GM12878 (cell line): Measurements from ENCODE around the gene DIDO1. TPM values are rescaled to one million over a fixed set of nuclear protein-coding genes. Genes with fewer than 3 reads are reported as not detected.

Experiments used
- ATAC-seq: fragments of 200-7000 bp; cut with Tn5 transposase; 3 replicates; pipeline ENCODE4 v1.9.1; 2020; ENCODE audit warnings: mild to moderate bottlenecking, moderate library complexity
- BruUV-seq: library from RNA; stranded (reverse); fragments of 400-500 nt; replicated peaks from 2 replicates; lab custom pipeline; 2021; lab: Mats Ljungman, UMichigan
- CTCF ChIA-PET: fragments of 300-600 bp; sonication (Branson Sonifier 250); formaldehyde crosslinking; extraction: SDS; loops from one replicate; lab custom pipeline; 2021; ENCODE audit warnings: inconsistent platforms; lab: Yijun Ruan, JAX
- POLR2A ChIA-PET: fragments of 350-600 bp; formaldehyde crosslinking; extraction: SDS; loops from one replicate; lab custom pipeline; 2021; ENCODE audit warnings: inconsistent platforms; lab: Charles Lee
- RAD21 ChIA-PET: fragments of 300-600 bp; sonication (Branson Sonifier 250); formaldehyde crosslinking; loops from one replicate; lab custom pipeline; 2023; ENCODE audit warnings: antibody characterized with exemption; ENCODE audit not compliant: unreplicated experiment; lab: Charles Lee
- SMC1A ChIA-PET: fragments of 300-600 bp; sonication (Branson Sonifier 250); formaldehyde crosslinking; loops from one replicate; lab custom pipeline; 2023; ENCODE audit not compliant: unreplicated experiment, uncharacterized antibody; lab: Charles Lee
- DNase-seq: peaks from one replicate; pipeline ENCODE4 v3.0.0-alpha.2; 2011; ENCODE audit warnings: low read depth, low spot score
- FAIRE-seq: peaks from 3 replicates; lab custom pipeline; 2011; peaks lifted over from hg19 to GRCh38; lab: Jason Lieb, UNC
- H2AFZ ChIP-seq: 2 replicates; pipeline ENCODE4 v1.6.0; 2011; ENCODE audit warnings: low read depth, low read length, control low read depth; ENCODE audit not compliant: control insufficient read depth
- H3K27ac ChIP-seq: 2 replicates; pipeline ENCODE4 v1.5.1; 2011; ENCODE audit warnings: control low read depth; ENCODE audit not compliant: control insufficient read depth, insufficient read depth
- H3K27me3 ChIP-seq, 2 experiments: replicated peaks in 1 of 2; 2 replicates each; pipeline versions ENCODE4 v1.6.0 to v1.6.1; 2011; ENCODE audit warnings: low read length in 1 of 2; ENCODE audit not compliant: control insufficient read depth in 2 of 2, insufficient read depth in 2 of 2
- H3K36me3 ChIP-seq, 2 experiments: 2 replicates each; pipeline ENCODE4 v1.5.1; 2011; ENCODE audit warnings: low read length in 1 of 2; ENCODE audit not compliant: control insufficient read depth in 2 of 2, insufficient read depth in 2 of 2
- H3K4me1 ChIP-seq: 2 replicates; pipeline ENCODE4 v1.6.1; 2011; ENCODE audit warnings: mild to moderate bottlenecking, low read length, moderate library complexity, mixed read lengths; ENCODE audit not compliant: control insufficient read depth, insufficient read depth
- H3K4me2 ChIP-seq: 2 replicates; pipeline ENCODE4 v1.6.0; 2011; ENCODE audit warnings: control low read depth; ENCODE audit not compliant: control insufficient read depth, insufficient read depth
- H3K4me3 ChIP-seq: fragments of 200-600 bp; sonication (generic); 2 replicates; pipeline ENCODE4 v1.5.1; 2016
- H3K79me2 ChIP-seq: 2 replicates; pipeline ENCODE4 v1.6.0; 2011; ENCODE audit warnings: low read length; ENCODE audit not compliant: control insufficient read depth, insufficient read depth
- H3K9ac ChIP-seq: 2 replicates; pipeline ENCODE4 v1.8.0; 2011; ENCODE audit warnings: low read length, control low read depth, mixed read lengths; ENCODE audit not compliant: control insufficient read depth, insufficient read depth
- H3K9me3 ChIP-seq: replicated peaks from 3 replicates; pipeline ENCODE4 v1.5.1; 2011; ENCODE audit warnings: mild to moderate bottlenecking, low read length; ENCODE audit not compliant: control insufficient read depth, insufficient read depth
- H4K20me1 ChIP-seq: 2 replicates; pipeline ENCODE4 v1.6.0; 2011; ENCODE audit not compliant: control insufficient read depth, insufficient read depth
- ASH2L ChIP-seq: fragments of 300-600, 200-600 bp; sonication (generic); IDR thresholded peaks from 2 replicates; pipeline ENCODE4 v1.6.1; 2017; ENCODE audit warnings: low read depth, mild to moderate bottlenecking, borderline replicate concordance
- BCLAF1 ChIP-seq: fragments of 450-650 bp; IDR thresholded peaks from 2 replicates; pipeline ENCODE4 v1.6.1; 2017; ENCODE audit warnings: antibody characterized with exemption, mild to moderate bottlenecking, moderate library complexity
- DPF2 ChIP-seq: fragments of 450-650 bp; IDR thresholded peaks from 2 replicates; pipeline ENCODE4 v1.6.1; 2017; ENCODE audit warnings: mild to moderate bottlenecking
- FOXM1 ChIP-seq: IDR thresholded peaks from 2 replicates; pipeline ENCODE4 v1.6.1; 2012; ENCODE audit warnings: low read depth, mild to moderate bottlenecking, inconsistent platforms, low read length, moderate library complexity
- KAT2A ChIP-seq: conservative IDR thresholded peaks from 2 replicates; pipeline ENCODE4 v1.6.1; 2011; ENCODE audit warnings: low read depth, low read length; ENCODE audit not compliant: control insufficient read depth
- LARP7 ChIP-seq: fragments of 450-650 bp; IDR thresholded peaks from 2 replicates; pipeline ENCODE4 v1.6.1; 2017; ENCODE audit warnings: mild to moderate bottlenecking
- MEF2B ChIP-seq: fragments of 450-650 bp; IDR thresholded peaks from 2 replicates; pipeline ENCODE4 v1.6.1; 2018; ENCODE audit warnings: mild to moderate bottlenecking, moderate library complexity; ENCODE audit not compliant: partially characterized antibody, poor library complexity, severe bottlenecking
- MTA2 ChIP-seq: fragments of 450-650 bp; IDR thresholded peaks from 2 replicates; pipeline ENCODE4 v1.6.1; 2016; ENCODE audit warnings: low read depth, mild to moderate bottlenecking, moderate library complexity
- PML ChIP-seq: IDR thresholded peaks from 2 replicates; pipeline ENCODE4 v1.6.1; 2012; ENCODE audit warnings: low read length, inconsistent platforms
- RBBP5 ChIP-seq: fragments of 200-600 bp; sonication (generic); conservative IDR thresholded peaks from 2 replicates; pipeline ENCODE4 v1.6.1; 2016
- SUPT20H ChIP-seq: IDR thresholded peaks from 2 replicates; pipeline ENCODE4 v1.6.1; 2011; ENCODE audit warnings: low read depth, mild to moderate bottlenecking, low read length, moderate library complexity, borderline replicate concordance; ENCODE audit not compliant: control insufficient read depth
- TCF7 ChIP-seq: IDR thresholded peaks from 2 replicates; pipeline ENCODE4 v1.6.1; 2014; ENCODE audit warnings: antibody characterized with exemption, borderline replicate concordance
- ZNF217 ChIP-seq: fragments of 450-650 bp; IDR thresholded peaks from 2 replicates; pipeline ENCODE4 v1.6.1; 2017; ENCODE audit warnings: antibody characterized with exemption, mild to moderate bottlenecking
- WGBS: methylation state at CpG from one replicate; pipeline ENCODE4 v1.1.6; 2016; ENCODE audit warnings: low lambda C conversion rate; ENCODE audit not compliant: insufficient replicate concordance, insufficient coverage; ENCODE audit errors: missing lambda C conversion rate; 5-methylcytosine and 5-hydroxymethylcytosine counted together
- in situ Hi-C: fragments of 300-500 bp; cut with MboI; formaldehyde crosslinking; loops from 9 replicates; pipeline ENCODE4 v1.14.3; 2018; ENCODE audit warnings: mixed read lengths
- intact Hi-C: fragments of 100-400 bp; cut with micrococcal nuclease; formaldehyde crosslinking; loops from one replicate; pipeline ENCODE4 v1.14.2; 2022; ENCODE audit not compliant: unreplicated experiment
- polyA plus RNA-seq, 11 experiments: library from polyadenylated mRNA; depleted of rRNA in 4 of 11; unstranded in 6 of 11; stranded (reverse) in 5 of 11; fragments of >200 nt; fragmentation: Nextera tagmentation in 4 of 11; fragmentation: Illumina TruSeq in 1 of 11; extraction: Ambion mirVana in 4 of 11; extraction: Trizol in 1 of 11; gene quantifications; 1 replicate in 1 of 11; 2 replicates in 10 of 11; pipeline versions ENCODE4 v1.2.1 to v1.2.3, GENCODE V29; 2011 to 2016; ENCODE audit warnings: inconsistent platforms in 2 of 11, missing spikeins in 2 of 11, low read depth in 1 of 11
- total RNA-seq, 4 experiments: library from RNA; depleted of rRNA in 3 of 4; stranded (reverse); fragments of >200 nt in 3 of 4; fragmentation: Illumina TruSeq in 1 of 4; extraction: Trizol in 1 of 4; gene quantifications; 2 replicates each; pipeline versions ENCODE4 v1.2.1 to v1.2.3, GENCODE V29; 2013 to 2021
- TF ChIP-seq, protein P1 (sequence below): IDR thresholded peaks from 2 replicates; pipeline ENCODE4 v1.6.1; 2012; ENCODE audit warnings: low read depth, low read length, improper control_type of control experiment

The DIDO1 gene
- total and polyA plus RNA-seq, 10 of the 15 experiments (the other 5 are each of a cell fraction or from before 2014, with no cell fraction given): 5.5 to 56.4 (median 38.4) TPM

GRCh38 chr20:62855120-62855519 lies 71.2 kb downstream of the DIDO1 start:
- no peaks in the 10 kb centered on the region; the same call in 1 of the 2 replicates for H3K4me1 ChIP-seq
- DNase-seq (no peak), FAIRE-seq (no peak)
- no peak overlapping the region for H3K27ac ChIP-seq
- ChIA-PET POLR2A (no interaction called here), SMC1A (no interaction called here), CTCF (interaction anchor here (1.2 kb wide), 1 partner anchor 31 kb away, joined by 3 read pairs; no protein-coding TSS in a partner anchor)
- no peak overlapping the region for H3K4me2 ChIP-seq
- H3K9ac ChIP-seq: no peak overlapping the region
- no peaks in the 10 kb centered on the region; a peak in 1 of 4 replicates for H3K27me3 ChIP-seq
- in situ Hi-C loops: no loop called here
- TF ChIP-seq LARP7 (no peak), RBBP5 (no peak), DPF2 (no peak), SUPT20H (no peak), MEF2B (no peak), ZNF217 (no peak), KAT2A (no peak), BCLAF1 (no peak), PML (no peak), FOXM1 (no peak), TCF7 (no peak), ASH2L (no peak), MTA2 (no peak)
- TF ChIP-seq, protein P1, sequence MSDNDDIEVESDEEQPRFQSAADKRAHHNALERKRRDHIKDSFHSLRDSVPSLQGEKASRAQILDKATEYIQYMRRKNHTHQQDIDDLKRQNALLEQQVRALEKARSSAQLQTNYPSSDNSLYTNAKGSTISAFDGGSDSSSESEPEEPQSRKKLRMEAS: no peak
- TF ChIP-seq, all 136 proteins: peak for 0
- Histone ChIP-seq H3K4me3 (no peak overlapping the region), H2AFZ (no peak overlapping the region), H3K9me3 (no peaks in the 10 kb centered on the region), H4K20me1 (no peaks in the 10 kb centered on the region), H3K79me2 (no peaks in the 10 kb centered on the region), H3K36me3 (no peaks in the 10 kb centered on the region)
- intact Hi-C loops: no loop called here
- ATAC-seq: no peak
- RAD21 ChIA-PET: no interaction called here
- 97% methylated on average over 5 of the region's 5 CpGs for WGBS
- no TSS peak for BruUV-seq
